ENCODE results near the gene RCOR2. TPM values are rescaled to one million over a fixed set of nuclear protein-coding genes. Genes with fewer than 3 reads are reported as not detected.
A peak's percentile ranks its signal among the peaks of the same experiment; 100 is the strongest.

RCOR2 gene
- total and polyA plus RNA-seq, 2 of the 13 experiments (the other 11 are each of a cell fraction or from before 2014, with no cell fraction given), result 8.3 to 8.5 TPM

DNA sequence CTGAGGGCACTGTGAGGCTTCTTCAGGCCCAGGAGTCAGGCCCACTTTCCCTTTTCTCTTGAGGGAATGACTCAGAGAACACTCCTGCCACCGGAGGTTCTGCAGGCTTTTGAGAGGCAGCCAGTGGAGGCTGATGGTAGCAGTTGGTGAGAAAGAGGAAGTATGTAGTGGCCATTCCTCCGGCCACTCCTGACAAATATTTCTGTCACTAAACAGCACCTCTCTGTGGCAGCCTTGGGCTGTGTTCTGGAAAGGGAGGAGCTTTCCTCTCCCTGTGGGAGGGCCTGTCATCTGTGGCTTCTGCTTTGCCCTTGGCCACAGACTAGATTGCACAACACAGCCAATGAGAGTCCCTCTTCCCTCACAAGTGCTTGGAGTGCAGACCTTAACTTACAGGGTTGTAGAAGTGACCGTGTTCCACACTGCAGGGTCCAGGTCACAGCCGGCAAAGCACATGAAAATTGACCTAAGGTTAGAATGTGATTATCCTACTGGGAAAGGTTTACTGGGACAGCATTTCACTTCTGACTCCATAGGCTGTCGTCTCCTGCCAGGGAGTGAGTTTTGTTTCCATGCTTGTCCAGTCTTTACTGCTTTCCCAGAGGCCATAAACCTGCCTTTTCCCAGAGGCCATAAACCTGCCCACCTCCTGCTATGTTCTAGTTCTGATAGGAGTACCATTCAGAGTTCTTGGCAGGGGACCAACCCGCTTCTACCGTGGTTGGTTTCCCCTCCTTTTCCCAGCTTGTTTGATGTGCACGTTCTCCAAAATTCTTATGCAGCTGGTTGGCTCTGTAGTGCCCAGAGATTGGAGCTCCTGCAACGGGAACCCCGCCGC is 44.8 kb downstream of the RCOR2 start (continued):
- TF ChIP-seq ETV5 (CRISPR knock-in tag; IDR thresholded peaks at IDR 0.05; ENCODE audit: borderline replicate concordance) (peak; percentile 77; the same call in 1 of the 2 replicates), FOXA1 (IDR thresholded peaks at IDR 0.05) (no peak), FOXA1 (CRISPR knock-in tag; IDR thresholded peaks at IDR 0.05) (no peak; the same call in 1 of the 2 replicates), ZFP36L1 (CRISPR knock-in tag; IDR thresholded peaks at IDR 0.05) (no peak), TBL1XR1 (IDR thresholded peaks at IDR 0.05; ENCODE audit: borderline replicate concordance, low read length, partially characterized antibody) (no peak), ISL2 (CRISPR knock-in tag; IDR thresholded peaks at IDR 0.05) (peak; percentile 79), EEA1 (CRISPR knock-in tag; IDR thresholded peaks at IDR 0.05; ENCODE audit: borderline replicate concordance) (no peak), SP4 (CRISPR knock-in tag; IDR thresholded peaks at IDR 0.05) (no peak), HNF1A (IDR thresholded peaks at IDR 0.05; ENCODE audit: low read depth) (no peak), HNF1A (CRISPR knock-in tag; IDR thresholded peaks at IDR 0.05; ENCODE audit: borderline replicate concordance) (no peak), GTF3A (CRISPR knock-in tag; conservative IDR thresholded peaks at IDR 0.05) (no peak), RCOR2 (CRISPR knock-in tag; IDR thresholded peaks at IDR 0.05) (peak; percentile 51; the same call in 1 of the 2 replicates), MTF1 (CRISPR knock-in tag; IDR thresholded peaks at IDR 0.05) (no peak), ZNF138 (CRISPR knock-in tag; IDR thresholded peaks at IDR 0.05; ENCODE audit: low read depth) (no peak), GLI4 (CRISPR knock-in tag; IDR thresholded peaks at IDR 0.05; ENCODE audit: borderline replicate concordance) (no peak; the same call in 1 of the 2 replicates), CHCHD3 (CRISPR knock-in tag; IDR thresholded peaks at IDR 0.05) (no peak), ZNF800 (CRISPR knock-in tag; IDR thresholded peaks at IDR 0.05) (peak; percentile 85), BORCS8-MEF2B (CRISPR knock-in tag; IDR thresholded peaks at IDR 0.05) (peak; percentile 75; the same call in 1 of the 2 replicates), ZNF24 (IDR thresholded peaks at IDR 0.05) (no peak), SNAPC2 (CRISPR knock-in tag; IDR thresholded peaks at IDR 0.05) (no peak), ZNF569 (CRISPR knock-in tag; IDR thresholded peaks at IDR 0.05; ENCODE audit: borderline replicate concordance) (no peak), ZNF678 (CRISPR knock-in tag; IDR thresholded peaks at IDR 0.05) (no peak)
- TF ChIP-seq, protein P1, sequence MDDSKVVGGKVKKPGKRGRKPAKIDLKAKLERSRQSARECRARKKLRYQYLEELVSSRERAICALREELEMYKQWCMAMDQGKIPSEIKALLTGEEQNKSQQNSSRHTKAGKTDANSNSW (CRISPR knock-in tag; IDR thresholded peaks at IDR 0.05; ENCODE audit: borderline replicate concordance), result no peak
- TF ChIP-seq, protein P2, sequence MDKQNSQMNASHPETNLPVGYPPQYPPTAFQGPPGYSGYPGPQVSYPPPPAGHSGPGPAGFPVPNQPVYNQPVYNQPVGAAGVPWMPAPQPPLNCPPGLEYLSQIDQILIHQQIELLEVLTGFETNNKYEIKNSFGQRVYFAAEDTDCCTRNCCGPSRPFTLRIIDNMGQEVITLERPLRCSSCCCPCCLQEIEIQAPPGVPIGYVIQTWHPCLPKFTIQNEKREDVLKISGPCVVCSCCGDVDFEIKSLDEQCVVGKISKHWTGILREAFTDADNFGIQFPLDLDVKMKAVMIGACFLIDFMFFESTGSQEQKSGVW (CRISPR knock-in tag; IDR thresholded peaks at IDR 0.05; ENCODE audit: borderline replicate concordance), result no peak

Measured in HepG2 (cell line).